CD4-positive, alpha-beta T cell treated with Interleukin-17A for 4 hours (primary cell): Measurements from ENCODE around the gene TRMU.
"Not testable (repeated sequence)": the region's sequence is repeated elsewhere in the genome, so short reads cannot be mapped to it uniquely, and the experiment has no call there.

ENCODE experiments used
- DNase-seq: peaks from one replicate; pipeline ENCODE4 v3.0.0-alpha.2; 2020; ENCODE audit warnings: mixed read lengths

TRMU gene

DNA sequence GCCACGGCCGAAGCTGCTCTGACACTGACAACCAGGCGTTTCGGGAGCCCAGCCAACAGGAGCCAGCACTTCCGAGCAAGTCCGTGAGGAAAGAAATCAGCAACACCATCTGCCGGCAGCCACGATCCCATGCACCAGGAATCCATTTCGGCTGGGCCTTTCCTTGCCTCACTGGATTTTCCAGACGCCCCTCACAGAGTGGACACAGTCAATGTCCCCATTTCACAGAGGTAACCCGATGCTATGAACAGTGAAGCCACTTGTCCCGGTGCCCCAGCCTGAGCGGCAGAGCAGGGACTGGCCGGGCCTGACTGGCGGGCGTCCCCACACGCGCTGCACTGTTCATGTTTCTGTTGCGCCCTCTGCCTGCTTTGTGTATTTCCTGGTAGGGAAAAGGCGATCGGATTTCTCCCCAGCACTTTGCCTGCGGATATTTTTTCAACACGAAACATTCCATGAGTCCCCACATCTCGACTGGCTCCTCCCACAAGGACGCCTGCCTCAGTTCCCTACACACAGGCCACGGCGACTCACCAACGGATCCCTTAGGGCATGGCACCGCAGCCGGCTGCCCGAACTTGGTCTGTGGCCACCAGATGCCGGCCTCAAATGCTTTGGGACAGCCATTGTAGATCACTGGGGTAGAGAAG, 55.3 kb downstream of the TRMU start:
- DNase-seq, result no peak

DNA sequence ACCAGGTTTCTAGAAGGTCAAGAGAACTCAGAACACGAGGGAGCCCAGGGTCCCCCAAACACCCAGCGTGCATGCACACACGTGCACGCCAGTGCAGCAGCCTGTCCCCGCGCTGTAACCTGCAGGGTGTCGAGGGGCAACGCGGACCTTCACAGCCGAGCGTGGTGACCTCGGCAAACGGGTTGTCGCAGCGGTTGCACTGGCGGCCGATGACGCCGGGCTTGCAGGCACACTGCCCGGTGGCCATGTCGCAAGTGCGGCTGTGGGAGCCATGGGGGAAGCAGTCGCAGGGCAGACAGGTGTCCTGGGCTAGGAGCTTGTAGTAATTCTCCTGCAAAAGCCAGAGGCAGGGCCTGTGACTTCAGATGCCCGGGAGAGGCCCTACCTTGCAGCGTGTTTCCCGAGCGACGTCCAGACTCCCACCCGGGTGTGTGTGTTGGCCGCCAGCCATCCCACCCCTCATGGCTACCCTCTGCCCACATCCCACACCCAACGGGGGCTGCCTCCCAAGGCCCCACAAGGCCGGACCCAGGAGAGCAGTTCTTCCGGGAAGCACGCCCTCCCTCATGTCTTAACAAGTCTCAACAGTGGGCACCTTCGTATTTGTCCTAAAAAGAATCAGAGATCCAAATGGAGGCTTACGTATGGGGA, 56.1 kb downstream of the TRMU start:
- DNase-seq, result no peak

GRCh38 chr22:46392137-46392844, 56.8 kb downstream of the TRMU start:
- DNase-seq, result no peak

DNA sequence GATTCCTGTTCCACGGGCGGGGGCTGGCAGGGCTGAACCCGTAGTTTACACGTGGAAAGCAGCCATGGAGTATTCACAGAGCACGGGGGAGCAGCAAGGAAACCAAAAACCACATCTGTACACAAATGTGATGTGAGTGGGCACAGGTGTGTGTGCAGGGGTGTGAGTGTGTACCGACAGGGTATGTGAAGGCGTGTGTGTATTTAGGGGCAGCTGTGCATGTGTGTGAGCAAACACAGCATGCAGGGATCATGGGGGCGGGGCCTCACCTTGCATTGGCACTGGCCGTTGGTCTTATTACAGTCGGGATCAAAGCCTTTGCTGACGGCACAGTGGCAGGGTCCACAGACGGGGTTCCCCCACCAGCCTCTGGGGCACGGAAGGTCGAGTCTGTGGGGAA, 58.4 kb downstream of the TRMU start:
- DNase-seq, result no peak

DNA sequence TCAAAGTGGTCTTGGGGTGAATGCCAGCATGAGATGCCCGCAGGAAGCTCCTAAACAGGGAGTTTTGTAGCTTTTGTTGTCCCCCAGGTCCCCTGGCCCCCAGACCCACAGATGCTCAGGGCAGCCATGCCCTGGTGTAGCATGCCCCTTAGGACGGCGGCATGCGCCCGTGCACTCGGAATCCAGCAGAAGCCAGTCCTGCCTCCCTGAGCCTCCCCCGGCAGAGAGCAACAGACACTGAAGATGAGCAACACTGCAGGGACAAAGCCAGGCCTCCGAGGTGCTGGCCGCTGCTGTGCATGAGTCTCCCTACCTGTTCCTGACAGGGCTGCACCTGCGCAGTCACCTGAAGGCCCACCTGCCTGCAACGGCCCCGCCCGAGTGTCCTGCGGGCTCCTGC, 59.1 kb downstream of the TRMU start:
- DNase-seq, result no peak

DNA sequence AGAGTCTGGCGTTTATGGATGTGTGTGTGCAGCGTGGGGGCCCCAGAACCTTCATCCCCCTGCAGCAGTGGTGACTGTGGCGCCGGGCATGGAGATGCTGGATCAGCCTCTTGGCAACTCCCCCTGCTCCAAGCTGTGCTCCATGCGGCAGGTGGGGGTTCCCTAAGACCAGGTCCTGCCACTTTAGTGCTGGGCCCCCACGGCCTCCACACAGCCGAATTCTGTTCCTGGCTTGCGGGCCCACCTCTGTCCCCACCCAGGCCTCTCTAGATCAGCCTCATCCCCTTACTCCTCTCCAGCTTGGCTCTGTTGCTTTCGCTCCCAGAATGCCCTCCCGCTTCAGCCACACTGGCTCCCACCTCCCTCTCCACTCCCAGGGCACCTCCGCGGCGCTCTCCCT, 59.6 kb downstream of the TRMU start:
- DNase-seq, result no peak

- DNase-seq, result not testable (repeated sequence)
Measured at GRCh38 chr22:46397049-46397448, 61.5 kb downstream of the TRMU start.

- DNase-seq, result no peak
Measured at GRCh38 chr22:46397514-46397913, 62.0 kb downstream of the TRMU start.

DNA sequence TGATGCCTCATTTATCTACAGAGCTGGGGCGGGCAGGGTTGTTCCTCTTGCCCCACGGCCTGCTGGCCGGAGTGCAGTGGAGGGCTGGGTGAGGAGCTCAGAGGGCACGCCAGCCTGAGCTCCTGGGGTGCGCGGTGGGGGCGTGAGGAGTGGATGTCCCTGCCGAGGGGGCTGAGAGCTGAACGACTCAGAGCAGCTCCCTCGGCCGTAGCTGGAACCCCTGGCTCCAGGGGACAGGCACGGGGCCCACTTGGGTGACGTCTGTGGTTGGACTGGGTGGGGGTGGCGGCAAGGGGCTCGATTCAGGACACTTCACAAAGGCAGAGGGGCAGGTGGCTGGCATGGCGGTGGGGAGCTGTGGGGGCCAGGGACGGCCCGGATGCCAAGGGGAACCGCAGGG, 62.4 kb downstream of the TRMU start:
- no peak for DNase-seq

GRCh38 chr22:46399251-46400024, 63.9 kb downstream of the TRMU start:
- no peak for DNase-seq

GRCh38 chr22:46401370-46401769, 65.9 kb downstream of the TRMU start:
- DNase-seq, result no peak

- DNase-seq, result no peak
Measured at GRCh38 chr22:46402505-46402904, 67.0 kb downstream of the TRMU start.

GRCh38 chr22:46403880-46404279, 68.4 kb downstream of the TRMU start:
- not testable (repeated sequence) for DNase-seq

- no peak for DNase-seq
Measured at GRCh38 chr22:46405901-46406300, 70.4 kb downstream of the TRMU start.

- DNase-seq, result no peak
Measured at GRCh38 chr22:46406349-46406748, 70.8 kb downstream of the TRMU start.

- DNase-seq, result no peak
Measured at GRCh38 chr22:46406791-46407190, 71.3 kb downstream of the TRMU start.
